ENCODE results near the gene HOTAIR.

HOTAIR gene

DNA sequence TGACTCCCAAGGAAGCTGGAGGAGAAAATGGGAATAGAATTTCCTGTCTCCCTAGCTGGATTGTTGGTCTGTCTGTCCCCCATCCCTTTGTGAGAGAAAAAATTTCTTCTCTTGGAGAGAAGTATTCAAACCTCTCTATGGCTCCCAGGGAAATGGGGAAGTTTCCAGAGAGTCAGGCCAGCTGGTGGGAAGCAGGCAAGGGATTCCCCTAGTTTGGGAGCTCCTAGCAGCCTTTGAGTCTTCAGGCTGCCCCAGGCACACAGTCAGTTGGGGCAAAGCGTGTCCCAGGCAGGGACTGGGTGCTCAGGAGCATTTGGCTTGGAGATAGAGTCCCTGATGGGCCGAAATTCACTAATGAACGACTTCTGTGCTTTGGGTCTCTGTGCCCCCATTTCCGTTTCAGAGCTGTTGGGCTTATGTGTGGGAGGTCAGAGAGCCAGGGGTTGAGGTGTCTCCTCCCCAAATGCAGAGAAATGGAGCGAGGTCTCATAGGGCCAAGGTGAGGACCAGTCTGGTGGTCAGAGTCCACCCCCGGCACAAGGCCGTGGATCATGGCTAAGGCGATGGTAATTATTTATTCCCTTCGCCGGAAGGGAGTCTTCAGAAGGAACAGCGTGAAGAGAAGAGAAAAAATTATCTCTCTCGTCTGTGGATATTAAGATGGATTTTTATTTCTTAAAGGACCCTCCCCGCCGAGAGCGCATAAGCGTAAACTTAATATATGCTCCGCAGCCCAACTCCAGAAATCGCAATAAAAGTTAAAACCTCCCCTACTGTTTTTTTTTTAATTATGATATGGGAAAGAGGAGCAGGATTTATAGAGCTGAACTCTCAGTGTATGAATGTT is 18.6 kb upstream of the HOTAIR start:
- TF ChIP-seq L3MBTL2 (conservative IDR thresholded peaks at IDR 0.05), result no peak
- no peak for TF ChIP-seq LEF1 (IDR thresholded peaks at IDR 0.05; ENCODE audit: borderline replicate concordance)
- TF ChIP-seq ELF4 (IDR thresholded peaks at IDR 0.05), result no peak
- no peak for TF ChIP-seq ZNF384 (IDR thresholded peaks at IDR 0.05)
- no peak for TF ChIP-seq HDGF (IDR thresholded peaks at IDR 0.05; ENCODE audit: borderline replicate concordance)
- TF ChIP-seq BHLHE40 (IDR thresholded peaks at IDR 0.05; ENCODE audit: borderline replicate concordance), result no peak
- no peak for TF ChIP-seq FOXK2 (IDR thresholded peaks at IDR 0.05)
- no peak for TF ChIP-seq FOXA1 (IDR thresholded peaks at IDR 0.05)
- no peak for TF ChIP-seq CTBP1 (IDR thresholded peaks at IDR 0.05; ENCODE audit: borderline replicate concordance)
- no peak for TF ChIP-seq ARNT (IDR thresholded peaks at IDR 0.05)
- TF ChIP-seq, protein P1, sequence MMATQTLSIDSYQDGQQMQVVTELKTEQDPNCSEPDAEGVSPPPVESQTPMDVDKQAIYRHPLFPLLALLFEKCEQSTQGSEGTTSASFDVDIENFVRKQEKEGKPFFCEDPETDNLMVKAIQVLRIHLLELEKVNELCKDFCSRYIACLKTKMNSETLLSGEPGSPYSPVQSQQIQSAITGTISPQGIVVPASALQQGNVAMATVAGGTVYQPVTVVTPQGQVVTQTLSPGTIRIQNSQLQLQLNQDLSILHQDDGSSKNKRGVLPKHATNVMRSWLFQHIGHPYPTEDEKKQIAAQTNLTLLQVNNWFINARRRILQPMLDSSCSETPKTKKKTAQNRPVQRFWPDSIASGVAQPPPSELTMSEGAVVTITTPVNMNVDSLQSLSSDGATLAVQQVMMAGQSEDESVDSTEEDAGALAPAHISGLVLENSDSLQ (IDR thresholded peaks at IDR 0.05), result no peak
- no peak for DNase-seq (ENCODE audit: extremely low spot score)
- ChIA-PET CTCF (interaction anchor here (0.6 to 1.3 kb wide), 2 partner anchors 8 to 237 kb away, joined by 3 read pairs; partner anchors contain the start of gene HOXC10), POLR2A (interaction anchor here (0.7 kb wide), 1 partner anchor 236 kb away, joined by 3 read pairs; no protein-coding TSS in a partner anchor)

DNA sequence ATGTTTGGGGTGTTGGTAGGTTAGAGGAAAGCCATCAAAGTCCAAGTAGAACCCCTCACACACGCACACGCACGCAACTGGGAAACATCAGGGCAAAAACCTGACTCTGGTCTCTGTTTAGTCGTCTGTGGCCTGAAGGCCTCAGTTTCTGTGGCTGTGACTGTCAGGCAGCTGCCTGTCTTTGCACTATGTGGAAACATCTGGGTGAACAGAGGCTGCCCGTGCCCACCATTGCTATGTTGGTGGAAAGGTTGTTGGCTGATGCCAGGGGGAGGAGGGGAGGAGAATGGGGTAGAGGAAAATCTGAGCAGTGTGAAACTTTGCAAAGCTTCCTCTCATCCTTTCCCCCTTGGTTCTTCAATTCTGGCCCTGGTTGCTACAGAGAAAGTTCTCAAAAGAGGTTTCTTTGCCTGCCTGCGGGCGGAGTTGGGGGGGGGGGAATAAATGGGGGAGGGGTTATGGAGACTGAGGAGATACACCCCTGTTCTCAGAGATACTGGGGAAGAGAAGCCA is 17.7 kb upstream of the HOTAIR start:
- ChIA-PET CTCF (interaction anchor here (1.2 kb wide), 1 partner anchor 25 kb away, joined by 3 read pairs; no protein-coding TSS in a partner anchor), POLR2A (interaction anchor here (0.8 to 2.2 kb wide), 3 partner anchors 8 to 25 kb away, joined by 3 to 12 read pairs (median 3); partner anchors contain the start of gene HOXC9)
- TF ChIP-seq FOXA1 (IDR thresholded peaks at IDR 0.05), result no peak
- no peak for TF ChIP-seq SP1 (IDR thresholded peaks at IDR 0.05)
- TF ChIP-seq L3MBTL2 (conservative IDR thresholded peaks at IDR 0.05), result no peak
- no peak for TF ChIP-seq TARDBP (IDR thresholded peaks at IDR 0.05)
- no peak for DNase-seq (ENCODE audit: extremely low spot score)

DNA sequence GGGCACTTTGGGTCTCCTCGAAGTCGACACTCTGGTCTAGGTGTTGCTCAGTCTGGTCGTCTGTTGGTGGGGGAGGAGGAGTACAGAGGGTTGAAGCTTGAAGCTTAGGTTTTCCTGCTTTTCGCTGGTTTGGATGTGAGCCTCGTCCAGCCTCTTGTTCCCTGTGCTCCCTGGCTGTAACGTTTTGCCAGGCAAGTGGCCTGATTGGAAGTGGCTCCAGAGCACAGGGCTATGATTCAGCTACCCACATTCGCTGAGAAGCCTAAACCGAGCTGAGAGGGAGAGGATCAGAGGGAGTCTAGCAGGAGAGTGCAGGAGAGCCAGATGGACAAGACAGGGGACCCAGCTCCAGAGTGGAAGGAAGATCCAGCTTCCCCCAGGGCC is 16.3 kb upstream of the HOTAIR start:
- CTCF ChIA-PET, result interaction anchor here (0.6 to 1.8 kb wide), 9 partner anchors 9 to 368 kb away, joined by 3 to 6 read pairs (median 3); partner anchors contain the start of gene HOXC9
- DNase-seq (ENCODE audit: extremely low spot score), result no peak

DNA sequence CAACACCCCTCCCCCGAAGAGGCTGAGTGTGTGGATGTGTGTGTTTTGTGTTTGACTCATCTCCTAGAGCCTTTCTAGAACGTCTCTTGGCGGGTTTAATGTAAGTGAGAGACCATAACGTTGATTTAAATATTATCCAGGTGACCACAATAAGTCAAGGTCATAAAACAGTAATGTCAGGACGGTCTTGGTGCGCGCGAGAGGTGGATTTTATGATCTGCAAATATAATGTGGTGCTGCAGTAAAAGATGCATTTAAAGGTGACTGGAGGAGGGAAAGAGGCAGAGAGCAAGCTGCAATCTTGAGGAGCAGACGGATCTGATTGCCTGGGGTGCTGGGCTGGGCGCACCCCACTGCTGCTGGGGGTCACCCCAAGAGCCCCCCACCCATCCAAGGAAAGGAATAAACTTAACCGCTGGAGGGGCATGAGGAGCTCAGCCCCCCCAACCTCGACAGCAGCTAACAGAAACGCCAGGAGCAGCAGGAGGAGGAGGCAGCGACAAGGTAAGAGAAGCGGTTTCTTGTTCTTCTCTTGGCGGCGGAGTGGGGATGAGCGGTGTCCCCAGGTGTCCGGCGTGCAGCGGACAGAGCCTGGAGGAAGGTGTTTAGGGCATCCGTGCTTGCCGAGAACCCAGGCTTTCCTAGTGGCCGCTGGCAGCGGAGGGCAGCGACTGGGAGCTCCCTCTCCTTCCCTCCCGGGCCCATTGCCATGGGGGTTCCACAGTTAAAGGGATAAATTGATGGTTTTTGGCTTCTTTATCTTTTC is 15.7 kb upstream of the HOTAIR start:
- no peak for DNase-seq (ENCODE audit: extremely low spot score)
- CTCF ChIA-PET, result interaction anchor here (0.6 to 1.8 kb wide), 8 partner anchors 10 to 369 kb away, joined by 3 to 6 read pairs (median 4); partner anchors contain the start of gene HOXC9
- POLR2A ChIA-PET, result interaction anchor here (0.7 to 2.2 kb wide), 8 partner anchors 10 to 62 kb away, joined by 3 to 12 read pairs (median 4); partner anchors contain the start of genes HOXC13, HOXC8 and HOXC9
- no peak; the same call in 1 of the 2 replicates for TF ChIP-seq L3MBTL2 (conservative IDR thresholded peaks at IDR 0.05)
- TF ChIP-seq CTBP1 (IDR thresholded peaks at IDR 0.05; ENCODE audit: borderline replicate concordance), result peak; percentile 70

More for the DNA sequence above, 16.3 kb upstream of the HOTAIR start:
- POLR2A ChIA-PET, result interaction anchor here (0.7 to 2.2 kb wide), 9 partner anchors 9 to 61 kb away, joined by 3 to 12 read pairs (median 4); partner anchors contain the start of genes HOXC13, HOXC8 and HOXC9
- TF ChIP-seq FOXM1 (IDR thresholded peaks at IDR 0.05; ENCODE audit: borderline replicate concordance) (no peak), LEF1 (IDR thresholded peaks at IDR 0.05; ENCODE audit: borderline replicate concordance) (no peak), NFRKB (IDR thresholded peaks at IDR 0.05) (no peak), ZNF384 (IDR thresholded peaks at IDR 0.05) (no peak), ARNT (IDR thresholded peaks at IDR 0.05) (no peak), SP1 (IDR thresholded peaks at IDR 0.05) (no peak)

DNA sequence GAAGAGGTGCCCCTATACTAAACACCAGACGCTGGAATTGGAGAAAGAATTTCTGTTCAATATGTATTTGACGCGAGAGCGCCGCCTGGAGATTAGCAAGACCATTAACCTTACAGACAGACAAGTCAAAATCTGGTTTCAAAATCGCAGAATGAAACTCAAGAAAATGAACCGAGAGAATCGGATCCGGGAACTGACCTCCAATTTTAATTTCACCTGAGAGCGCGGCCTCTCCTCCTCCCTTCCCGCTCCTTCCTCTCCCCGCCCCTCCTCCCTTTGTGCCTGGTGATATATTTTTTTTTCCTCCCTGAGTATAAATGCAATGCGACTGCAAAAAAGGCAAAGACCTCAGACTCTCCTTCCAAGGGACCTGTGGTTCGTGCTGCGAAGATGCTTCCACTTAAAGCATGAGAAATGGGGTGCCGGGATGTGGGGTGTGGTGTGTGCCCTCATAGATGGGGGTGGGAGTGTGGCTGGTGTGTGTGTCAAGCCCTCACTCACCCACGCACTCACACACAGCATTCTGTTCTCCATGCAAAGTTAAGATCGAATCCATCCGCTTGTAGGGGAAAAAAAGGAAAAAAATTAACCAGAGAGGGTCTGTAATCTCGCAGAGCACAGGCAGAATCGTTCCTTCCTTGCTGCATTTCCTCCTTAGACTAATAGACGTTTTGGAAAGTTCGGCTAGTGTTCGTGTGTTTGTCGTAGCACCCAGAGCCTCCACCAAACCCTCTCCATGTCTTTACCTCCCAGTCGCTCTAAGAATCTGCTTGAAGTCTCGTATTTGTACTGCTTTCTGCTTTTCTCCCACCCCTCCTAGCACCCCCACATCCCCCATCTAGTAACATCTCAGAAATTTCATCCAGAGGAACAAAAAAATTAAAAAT is 14.7 kb upstream of the HOTAIR start:
- POLR2A ChIA-PET, result interaction anchor here (1.8 to 4.9 kb wide), 3 partner anchors 9 to 49 kb away, joined by 4 to 69 read pairs (median 8); partner anchors contain the start of gene HOXC9
- CTCF ChIA-PET, result interaction anchor here (1.0 to 5.6 kb wide), 7 partner anchors 9 to 226 kb away, joined by 3 to 44 read pairs (median 5); no protein-coding TSS in a partner anchor
- DNase-seq (ENCODE audit: extremely low spot score), result no peak
- TF ChIP-seq TARDBP (IDR thresholded peaks at IDR 0.05) (no peak), SP1 (IDR thresholded peaks at IDR 0.05) (no peak), FOXK2 (IDR thresholded peaks at IDR 0.05) (no peak), FOXM1 (IDR thresholded peaks at IDR 0.05; ENCODE audit: borderline replicate concordance) (no peak), L3MBTL2 (conservative IDR thresholded peaks at IDR 0.05) (no peak), BHLHE40 (IDR thresholded peaks at IDR 0.05; ENCODE audit: borderline replicate concordance) (no peak), ZNF384 (IDR thresholded peaks at IDR 0.05) (no peak), CTBP1 (IDR thresholded peaks at IDR 0.05; ENCODE audit: borderline replicate concordance) (no peak), NFRKB (IDR thresholded peaks at IDR 0.05) (no peak), SUZ12 (IDR thresholded peaks at IDR 0.05) (no peak), FOXA1 (IDR thresholded peaks at IDR 0.05) (no peak), HDGF (IDR thresholded peaks at IDR 0.05; ENCODE audit: borderline replicate concordance) (no peak), LEF1 (IDR thresholded peaks at IDR 0.05; ENCODE audit: borderline replicate concordance) (no peak), ELF4 (IDR thresholded peaks at IDR 0.05) (no peak), ARNT (IDR thresholded peaks at IDR 0.05) (no peak)
- TF ChIP-seq, protein P1 (IDR thresholded peaks at IDR 0.05), result no peak

Data from HEK293T (cell line).